Fibroblast of lung (primary cell): ENCODE measurements around the gene DPP6. TPM values are rescaled to one million over a fixed set of nuclear protein-coding genes. Genes with fewer than 3 reads are reported as not detected.

ENCODE experiments used
- DNase-seq, 2 donors: peaks; one replicate each; pipeline versions ENCODE4 v3.0.0 to v3.0.0-alpha.2; 2010; ENCODE audit warnings: low read depth in 2 of 2
- H2AFZ ChIP-seq: 2 replicates; pipeline ENCODE4 v1.5.1; 2012; ENCODE audit warnings: low read length, control low read depth, inconsistent platforms
- H3K27ac ChIP-seq: 2 replicates; pipeline ENCODE4 v1.5.1; 2011; ENCODE audit warnings: low read length, control low read depth; ENCODE audit not compliant: insufficient read depth
- H3K27me3 ChIP-seq: 2 replicates; pipeline ENCODE4 v1.5.1; 2011; ENCODE audit warnings: mild to moderate bottlenecking, low read length; ENCODE audit not compliant: control insufficient read depth, insufficient read depth
- H3K36me3 ChIP-seq: 2 replicates; pipeline ENCODE4 v1.5.1; 2011; ENCODE audit warnings: low read length; ENCODE audit not compliant: control insufficient read depth, insufficient read depth
- H3K4me1 ChIP-seq: 2 replicates; pipeline ENCODE4 v1.5.1; 2011; ENCODE audit warnings: low read length; ENCODE audit not compliant: control insufficient read depth, insufficient read depth; ENCODE audit errors: extremely low read depth
- H3K4me2 ChIP-seq: 2 replicates; pipeline ENCODE4 v1.5.1; 2011; ENCODE audit warnings: low read length, control low read depth; ENCODE audit not compliant: insufficient read depth; ENCODE audit errors: extremely low read depth
- H3K4me3 ChIP-seq, 4 experiments: fragments of 200-600 bp in 1 of 4; sonication (generic) in 1 of 4; replicated peaks in 1 of 4; 2 replicates each; pipeline ENCODE4 v1.5.1; 2011 to 2016; ENCODE audit warnings: low read length in 4 of 4, low read depth in 3 of 4, mild to moderate bottlenecking in 3 of 4, control low read depth in 2 of 4, inconsistent platforms in 1 of 4, mixed read lengths in 1 of 4; ENCODE audit not compliant: insufficient read depth in 1 of 4; ENCODE audit errors: control extremely low read depth in 1 of 4
- H3K79me2 ChIP-seq: 2 replicates; pipeline ENCODE4 v1.5.1; 2012; ENCODE audit warnings: mild to moderate bottlenecking, low read length, inconsistent platforms; ENCODE audit not compliant: control insufficient read depth, insufficient read depth
- H3K9ac ChIP-seq: 2 replicates; pipeline ENCODE4 v1.5.1; 2011; ENCODE audit warnings: mild to moderate bottlenecking, low read length, control low read depth; ENCODE audit not compliant: insufficient read depth
- H3K9me3 ChIP-seq: 2 replicates; pipeline ENCODE4 v1.5.1; 2012; ENCODE audit warnings: low read depth, low read length; ENCODE audit not compliant: control insufficient read depth, insufficient read depth
- H4K20me1 ChIP-seq: 2 replicates; pipeline ENCODE4 v1.5.1; 2011; ENCODE audit warnings: low read length; ENCODE audit not compliant: control insufficient read depth, insufficient read depth; ENCODE audit errors: extremely low read depth
- CTCF ChIP-seq, 2 donors: IDR thresholded peaks in 1 of 2; conservative IDR thresholded peaks in 1 of 2; 1 replicate in 1 of 2; 2 replicates in 1 of 2; pipeline ENCODE4 v1.5.1; 2011 to 2012; ENCODE audit warnings: low read length in 2 of 2, control low read depth in 1 of 2, inconsistent platforms in 1 of 2, low read depth in 1 of 2, mild to moderate bottlenecking in 1 of 2
- EZH2 ChIP-seq: IDR thresholded peaks from 2 replicates; pipeline ENCODE4 v1.5.1; 2012; ENCODE audit warnings: low read length, control low read depth, mild to moderate bottlenecking; ENCODE audit errors: missing control alignments
- polyA plus RNA-seq, 2 donors: library from polyadenylated mRNA; depleted of rRNA in 1 of 2; stranded (reverse) in 1 of 2; unstranded in 1 of 2; fragments of >200 nt; gene quantifications; 2 replicates each; pipeline ENCODE4 v1.2.1, GENCODE V29; 2011 to 2012; ENCODE audit warnings: missing spikeins in 1 of 2
- total RNA-seq: library from RNA; depleted of rRNA; stranded (reverse); fragments of >200 nt; gene quantifications from 2 replicates; pipeline ENCODE4 v1.2.1, GENCODE V29; 2014

Gene DPP6
- total and polyA plus RNA-seq, 2 donors (not counting 1 experiment from before 2014, with no cell fraction given), result not detected

GRCh38 chr7:154373956-154374355, 321.8 kb downstream of the DPP6 start:
- no peak overlapping the region for H3K9ac ChIP-seq
- TF ChIP-seq CTCF (conservative IDR thresholded peaks at IDR 0.05 in 1 of 2, IDR thresholded peaks at IDR 0.05 in 1 of 2; ENCODE audit: low read depth in 1 of 2, low read length in 2 of 2) (no peak), EZH2 (no peak)
- no peaks in the 10 kb centered on the region for H3K9me3 ChIP-seq

GRCh38 chr7:154375956-154376355, 323.8 kb downstream of the DPP6 start:
- no peak overlapping the region for H3K4me2 ChIP-seq
- no peaks in the 10 kb centered on the region for H3K27me3 ChIP-seq
- no peaks in the 10 kb centered on the region for H3K9me3 ChIP-seq
- no peak overlapping the region for H2AFZ ChIP-seq
- no peaks in the 10 kb centered on the region for H3K4me1 ChIP-seq
- no peak overlapping the region for H3K4me3 ChIP-seq
- TF ChIP-seq CTCF (conservative IDR thresholded peaks at IDR 0.05 in 1 of 2, IDR thresholded peaks at IDR 0.05 in 1 of 2; ENCODE audit: low read depth in 1 of 2, low read length in 2 of 2) (no peak), EZH2 (no peak)
- no peaks in the 10 kb centered on the region for H3K79me2 ChIP-seq
- no peaks in the 10 kb centered on the region for H4K20me1 ChIP-seq
- no peak overlapping the region for H3K9ac ChIP-seq
- no peaks in the 10 kb centered on the region for H3K36me3 ChIP-seq
- no peak for DNase-seq
- no peak overlapping the region for H3K27ac ChIP-seq

More at GRCh38 chr7:154373956-154374355, 321.8 kb downstream of the DPP6 start:
- H3K79me2 ChIP-seq, result no peaks in the 10 kb centered on the region
- no peak overlapping the region for H2AFZ ChIP-seq
- no peak overlapping the region for H3K4me2 ChIP-seq
- H3K4me1 ChIP-seq, result no peaks in the 10 kb centered on the region
- H3K4me3 ChIP-seq, result no peak overlapping the region
- no peaks in the 10 kb centered on the region for H4K20me1 ChIP-seq
- H3K36me3 ChIP-seq, result no peaks in the 10 kb centered on the region
- H3K27me3 ChIP-seq, result no peaks in the 10 kb centered on the region
- no peak overlapping the region for H3K27ac ChIP-seq
- no peak for DNase-seq

GRCh38 chr7:154380771-154381170, 328.6 kb downstream of the DPP6 start:
- TF ChIP-seq CTCF (conservative IDR thresholded peaks at IDR 0.05 in 1 of 2, IDR thresholded peaks at IDR 0.05 in 1 of 2; ENCODE audit: low read depth in 1 of 2, low read length in 2 of 2) (no peak), EZH2 (no peak)
- Histone ChIP-seq H3K27ac (no peak overlapping the region), H3K4me2 (no peak overlapping the region), H3K9me3 (no peaks in the 10 kb centered on the region), H3K36me3 (no peaks in the 10 kb centered on the region), H3K9ac (no peak overlapping the region), H3K4me1 (no peaks in the 10 kb centered on the region), H4K20me1 (no peaks in the 10 kb centered on the region), H3K4me3 (no peak overlapping the region), H3K79me2 (no peaks in the 10 kb centered on the region), H2AFZ (no peak overlapping the region), H3K27me3 (no peaks in the 10 kb centered on the region)
- no peak for DNase-seq
